ENCODE measurements around the gene KNDC1. TPM values are rescaled to one million over a fixed set of nuclear protein-coding genes. Genes with fewer than 3 reads are reported as not detected.

Gene KNDC1
- total RNA-seq, 1 experiment from 2014 or later: 15.7 TPM

DNA sequence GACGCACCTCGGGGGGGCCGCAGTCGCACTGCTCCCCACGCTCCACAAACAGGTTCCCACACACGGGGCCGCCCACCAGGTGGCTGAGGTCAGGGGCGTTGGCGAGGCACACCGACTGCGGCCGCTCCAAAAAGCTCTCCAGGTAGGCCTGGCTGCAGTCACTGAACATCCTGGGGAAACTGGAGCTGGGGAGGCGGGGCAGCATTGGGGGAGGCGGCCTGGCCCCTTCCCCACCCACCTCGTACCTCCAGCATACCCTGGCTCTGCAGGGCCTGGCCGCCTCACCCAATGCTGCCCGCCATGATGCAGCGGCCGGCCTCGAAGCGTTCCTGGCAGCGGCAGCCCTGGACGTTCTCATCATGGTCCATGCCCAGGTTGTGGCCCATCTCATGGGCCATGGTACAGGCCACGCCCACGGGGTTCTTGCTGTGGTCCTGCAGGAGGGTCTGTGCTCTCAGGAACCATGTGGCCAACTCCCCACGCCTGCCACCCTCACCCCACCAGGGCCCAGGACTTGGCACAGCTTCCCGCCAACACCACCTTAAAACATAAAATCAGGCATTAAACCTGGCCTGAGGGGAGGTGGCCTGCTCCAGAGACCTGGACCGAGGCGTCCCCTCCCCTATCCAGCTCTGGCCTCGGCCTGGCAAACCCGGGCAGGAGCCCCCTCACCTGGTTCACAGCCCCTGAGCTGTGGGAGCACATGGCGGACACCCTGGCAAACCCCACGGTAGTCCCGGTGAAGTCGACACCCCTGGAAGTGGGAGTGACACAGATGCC lies 111.7 kb downstream of the KNDC1 start:
- TF ChIP-seq, protein P1, sequence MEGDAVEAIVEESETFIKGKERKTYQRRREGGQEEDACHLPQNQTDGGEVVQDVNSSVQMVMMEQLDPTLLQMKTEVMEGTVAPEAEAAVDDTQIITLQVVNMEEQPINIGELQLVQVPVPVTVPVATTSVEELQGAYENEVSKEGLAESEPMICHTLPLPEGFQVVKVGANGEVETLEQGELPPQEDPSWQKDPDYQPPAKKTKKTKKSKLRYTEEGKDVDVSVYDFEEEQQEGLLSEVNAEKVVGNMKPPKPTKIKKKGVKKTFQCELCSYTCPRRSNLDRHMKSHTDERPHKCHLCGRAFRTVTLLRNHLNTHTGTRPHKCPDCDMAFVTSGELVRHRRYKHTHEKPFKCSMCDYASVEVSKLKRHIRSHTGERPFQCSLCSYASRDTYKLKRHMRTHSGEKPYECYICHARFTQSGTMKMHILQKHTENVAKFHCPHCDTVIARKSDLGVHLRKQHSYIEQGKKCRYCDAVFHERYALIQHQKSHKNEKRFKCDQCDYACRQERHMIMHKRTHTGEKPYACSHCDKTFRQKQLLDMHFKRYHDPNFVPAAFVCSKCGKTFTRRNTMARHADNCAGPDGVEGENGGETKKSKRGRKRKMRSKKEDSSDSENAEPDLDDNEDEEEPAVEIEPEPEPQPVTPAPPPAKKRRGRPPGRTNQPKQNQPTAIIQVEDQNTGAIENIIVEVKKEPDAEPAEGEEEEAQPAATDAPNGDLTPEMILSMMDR (conservative IDR thresholded peaks at IDR 0.05): no peak
- WGBS (ENCODE audit: extremely low coverage, insufficient read length, low lambda C conversion rate): no CpG with 5 or more reads among the region's 35 CpGs

More for the DNA sequence above, 111.7 kb downstream of the KNDC1 start:
- no peaks in the 10 kb centered on the region for H3K9me3 ChIP-seq (ENCODE audit: control insufficient read depth, low read depth, low read length)
- H3K79me2 ChIP-seq (ENCODE audit: insufficient read depth, low read length): no peaks in the 10 kb centered on the region
- no peak overlapping the region for H3T11ph ChIP-seq (ENCODE audit: low read length)
- no peaks in the 10 kb centered on the region for H3K9me3 Mint-ChIP-seq
- no peaks in the 10 kb centered on the region for H3K79me1 ChIP-seq (ENCODE audit: insufficient read depth, low read depth, low read length, poor library complexity, severe bottlenecking)
- no peaks in the 10 kb centered on the region for H3K4me1 ChIP-seq (ENCODE audit: insufficient read depth, low read length)
- H3K4ac ChIP-seq (ENCODE audit: low read depth, low read length): no peak overlapping the region
- peaks cover 11% of the 10 kb centered on the region for H3K27me3 Mint-ChIP-seq (ENCODE audit: low read depth)
- no peak overlapping the region for H3K18ac ChIP-seq (ENCODE audit: insufficient read length, low read depth, low read length)
- no peak overlapping the region for H4K91ac ChIP-seq (ENCODE audit: insufficient read length, low read depth, low read length)
- no peak overlapping the region for H2BK20ac ChIP-seq (ENCODE audit: low read depth, low read length, poor library complexity, severe bottlenecking)
- no peak overlapping the region for H3K9ac ChIP-seq (ENCODE audit: extremely low read depth, insufficient read length, low read length)
- no peak overlapping the region for H4K8ac ChIP-seq (replicated peaks; ENCODE audit: insufficient read length, low read depth, low read length)
- no peak overlapping the region for H2BK120ac ChIP-seq (ENCODE audit: low read depth, low read length, poor library complexity, severe bottlenecking)
- H4K5ac ChIP-seq (ENCODE audit: insufficient read length, low read depth, low read length): no peak overlapping the region
- H3K56ac ChIP-seq (ENCODE audit: insufficient read length, low read depth, low read length): no peak overlapping the region
- no peak overlapping the region for H3K4me3 Mint-ChIP-seq
- H3K14ac ChIP-seq (ENCODE audit: insufficient read depth, low read length): no peak overlapping the region; the same call in 1 of the 2 replicates
- H3K23me2 ChIP-seq (ENCODE audit: insufficient read length, low read depth, low read length, poor library complexity, severe bottlenecking): peaks cover 6% of the 10 kb centered on the region
- DNase-seq: no peak
- H3K27me3 ChIP-seq (ENCODE audit: insufficient read depth, low read length): no peaks in the 10 kb centered on the region; the same call in 1 of the 2 replicates
- H3K23ac ChIP-seq (ENCODE audit: insufficient read length, low read depth, low read length): no peak overlapping the region
- no peak overlapping the region for H2BK15ac ChIP-seq (ENCODE audit: low read depth, low read length)
- H3K4me1 Mint-ChIP-seq: peaks cover 0 to 7% of the 10 kb centered on the region in 2 experiments; a peak in 3 of 4 replicates
- H2BK5ac ChIP-seq (ENCODE audit: insufficient read length, low read length): no peak overlapping the region
- H3K27ac ChIP-seq (ENCODE audit: insufficient read length, low read depth, low read length): no peak overlapping the region
- no peak overlapping the region for H2BK12ac ChIP-seq (ENCODE audit: insufficient read length, low read depth, low read length)
- H3K36me3 Mint-ChIP-seq (ENCODE audit: insufficient read depth in 1 of 3, low read depth in 3 of 3): no peaks in the 10 kb centered on the region
- H4K20me1 ChIP-seq (ENCODE audit: control insufficient read depth, insufficient read depth, insufficient read length): no peaks in the 10 kb centered on the region
- H3K27ac Mint-ChIP-seq: no peak overlapping the region
- no peak overlapping the region for H2AK5ac ChIP-seq (ENCODE audit: insufficient read length, low read length)
- H2AFZ ChIP-seq (ENCODE audit: low read length): no peak overlapping the region
- H3K4me2 ChIP-seq (ENCODE audit: insufficient read depth, insufficient read length, low read length): no peak overlapping the region

Data from H9 (cell line).